ENCODE results near the gene MED31.

The MED31 gene

DNA sequence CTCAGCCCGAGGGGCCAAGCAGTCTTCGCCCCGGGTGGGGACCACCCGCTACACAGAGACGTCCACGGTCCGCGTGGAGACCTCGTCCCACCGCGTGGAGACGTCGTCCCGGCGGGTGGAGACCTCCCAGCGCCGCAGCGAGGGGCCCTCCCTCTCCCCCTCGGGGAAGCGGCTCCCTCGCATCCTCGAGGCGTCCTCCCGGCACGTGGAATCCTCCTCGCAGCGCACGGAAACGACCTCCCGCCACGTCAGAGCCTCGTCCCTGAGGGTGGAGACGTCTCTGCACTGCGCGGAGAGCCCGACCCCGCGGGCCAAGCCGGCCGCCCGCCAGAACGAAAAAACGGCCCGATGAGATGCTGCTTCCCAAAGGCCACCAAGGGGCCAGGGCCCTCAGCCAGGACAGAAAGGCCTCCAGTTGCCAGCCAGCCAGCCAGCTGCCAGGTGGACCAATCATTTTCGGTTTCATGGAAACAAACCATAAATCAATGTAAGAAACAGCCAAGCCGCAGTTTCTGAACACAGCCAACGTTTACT, 581 bp upstream of the MED31 start:
- DNase-seq: peak in 1 of 2 experiments; percentile 47

DNA sequence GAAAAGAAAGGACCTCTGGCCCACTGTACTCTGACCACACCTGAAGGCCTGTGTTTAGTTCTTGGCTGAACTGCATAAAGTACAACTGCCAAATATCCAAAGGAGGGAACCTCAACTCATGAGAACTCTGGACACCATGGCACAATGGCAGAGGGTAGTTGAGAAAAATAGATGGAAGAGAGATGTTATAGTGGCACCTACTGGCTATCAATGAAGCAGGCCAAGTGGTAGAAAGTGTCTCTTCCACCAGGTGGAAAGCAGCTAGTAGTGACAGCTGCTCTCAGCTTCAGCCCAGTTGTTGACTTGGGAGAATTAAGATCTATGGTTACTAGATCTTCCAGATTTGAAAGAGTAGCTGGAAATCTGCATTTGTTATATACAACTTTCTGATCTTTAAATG, 3.2 kb downstream of the MED31 start:
- no peak for DNase-seq

DNA sequence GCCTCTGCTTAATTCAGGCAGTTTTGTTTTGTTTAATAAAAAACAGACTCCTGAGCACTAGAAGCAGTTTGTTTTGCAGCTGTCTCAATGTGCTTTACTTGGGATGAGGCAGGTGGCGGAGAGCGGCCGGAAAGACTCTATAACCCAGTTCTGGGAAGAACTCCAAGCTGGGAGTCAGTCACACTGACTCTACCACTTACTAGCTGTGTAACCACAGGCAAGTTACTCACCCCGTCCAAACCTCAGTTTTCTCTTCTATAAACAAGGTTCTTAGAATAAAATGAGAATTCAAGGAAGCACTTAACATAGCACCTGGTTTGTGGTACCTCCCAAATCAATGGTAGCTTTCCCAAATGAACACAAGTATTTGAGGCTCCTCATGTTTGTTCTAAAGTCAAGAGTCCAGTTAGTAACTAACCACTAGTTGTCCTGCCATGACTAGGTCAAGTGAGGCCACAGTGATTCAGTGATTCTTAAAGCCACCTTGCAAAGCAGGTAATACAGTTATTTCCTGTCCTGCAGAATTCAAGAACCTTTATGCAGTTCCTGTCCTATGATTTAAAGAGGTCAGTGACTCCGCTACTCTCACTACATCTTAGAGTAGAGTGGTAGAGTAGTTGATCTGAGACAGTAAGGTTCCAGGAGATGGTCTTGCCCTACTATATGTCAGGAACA, 7.8 kb downstream of the MED31 start:
- DNase-seq: no peak

DNA sequence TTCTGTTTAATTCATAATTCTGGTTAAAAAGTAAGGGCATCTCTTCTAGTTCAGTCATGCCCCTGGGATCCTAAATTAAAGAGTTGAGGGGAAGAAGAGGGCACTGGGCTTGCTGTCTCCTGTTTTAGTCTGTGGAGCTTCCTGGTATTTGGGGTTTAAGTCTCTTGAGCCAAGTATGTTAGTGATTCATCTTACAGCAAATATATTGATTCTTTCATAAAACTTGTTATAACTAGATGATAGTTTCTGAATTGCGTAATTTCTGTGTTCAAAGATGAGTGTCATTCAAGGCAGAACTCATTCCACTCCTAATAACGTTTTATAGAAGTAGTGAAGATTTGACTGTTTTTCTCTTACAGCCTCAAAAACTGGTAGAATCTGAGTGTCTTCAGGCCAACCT, 8.8 kb downstream of the MED31 start:
- DNase-seq: no peak

DNA sequence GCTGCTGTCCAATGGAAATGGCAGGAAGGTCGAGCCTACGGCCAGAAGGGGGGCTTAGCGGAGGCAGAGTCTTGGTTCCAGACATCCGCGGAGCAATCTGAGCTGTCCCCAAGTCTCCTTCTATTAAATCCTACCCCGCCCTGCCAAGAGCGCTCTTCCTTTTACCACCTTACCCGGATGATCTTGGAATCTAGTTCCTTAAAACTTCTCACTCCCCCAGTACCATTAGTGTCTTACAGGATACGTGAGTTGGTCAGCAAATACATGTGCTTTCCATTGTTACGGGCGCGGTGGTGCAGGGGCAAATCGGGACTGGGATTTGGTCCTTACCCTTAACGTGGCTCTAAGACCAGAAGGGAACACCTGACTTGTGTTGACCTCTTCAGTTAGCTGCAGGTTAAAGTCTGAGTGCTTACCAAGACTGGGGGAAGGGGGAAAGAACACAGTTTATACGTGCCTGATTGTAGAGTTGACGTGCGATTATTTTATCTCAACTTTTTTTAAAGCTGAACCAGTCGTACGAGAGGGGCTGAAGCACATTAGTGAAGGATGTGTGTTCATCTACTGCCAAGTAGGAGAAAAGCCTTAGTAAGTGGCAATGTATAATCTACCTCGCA, 10.1 kb downstream of the MED31 start:
- no peak for DNase-seq

DNA sequence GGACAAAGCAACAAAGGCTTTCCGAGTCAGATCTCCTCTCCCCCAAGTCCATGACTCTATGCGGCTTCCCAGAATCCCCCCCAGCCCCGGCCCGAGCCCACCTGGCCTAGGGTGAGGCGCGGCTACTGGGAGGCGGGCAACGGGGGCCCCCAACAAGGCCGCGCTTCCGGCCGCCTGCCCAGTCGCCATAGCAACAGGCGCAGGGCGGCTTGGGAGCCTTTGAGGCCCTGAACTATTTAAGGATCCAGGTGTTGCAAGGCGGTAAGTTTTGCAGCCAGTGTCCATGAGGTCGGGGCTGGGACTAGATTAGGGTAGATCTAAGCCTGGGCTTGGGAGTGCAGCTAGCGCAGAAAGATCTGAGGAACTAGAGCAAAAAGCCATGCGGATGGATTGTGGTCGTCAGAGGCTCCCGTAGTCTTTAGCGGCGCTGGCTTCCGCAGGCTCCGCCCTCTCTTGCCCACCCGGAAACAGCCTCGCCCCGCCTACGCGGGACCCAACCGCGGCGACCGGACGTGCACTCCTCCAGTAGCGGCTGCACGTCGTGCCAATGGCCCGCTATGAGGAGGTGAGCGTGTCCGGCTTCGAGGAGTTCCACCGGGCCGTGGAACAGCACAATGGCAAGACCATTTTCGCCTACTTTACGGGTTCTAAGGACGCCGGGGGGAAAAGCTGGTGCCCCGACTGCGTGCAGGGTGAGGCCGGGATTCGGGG, 10.7 kb downstream of the MED31 start, which contains the start of the genes KIAA0753 and TXNDC17:
Gene KIAA0753, minus strand, starts transcription at position 176 of the 711 bp plus-strand sequence. CDS start 5,608 bp downstream, outside the sequence.
Gene TXNDC17, plus strand, starts transcription at position 525 of the 711 bp plus-strand sequence. Its CDS starts 23 bp downstream, at position 548.
- DNase-seq: peak; percentile 95 to 97

DNA sequence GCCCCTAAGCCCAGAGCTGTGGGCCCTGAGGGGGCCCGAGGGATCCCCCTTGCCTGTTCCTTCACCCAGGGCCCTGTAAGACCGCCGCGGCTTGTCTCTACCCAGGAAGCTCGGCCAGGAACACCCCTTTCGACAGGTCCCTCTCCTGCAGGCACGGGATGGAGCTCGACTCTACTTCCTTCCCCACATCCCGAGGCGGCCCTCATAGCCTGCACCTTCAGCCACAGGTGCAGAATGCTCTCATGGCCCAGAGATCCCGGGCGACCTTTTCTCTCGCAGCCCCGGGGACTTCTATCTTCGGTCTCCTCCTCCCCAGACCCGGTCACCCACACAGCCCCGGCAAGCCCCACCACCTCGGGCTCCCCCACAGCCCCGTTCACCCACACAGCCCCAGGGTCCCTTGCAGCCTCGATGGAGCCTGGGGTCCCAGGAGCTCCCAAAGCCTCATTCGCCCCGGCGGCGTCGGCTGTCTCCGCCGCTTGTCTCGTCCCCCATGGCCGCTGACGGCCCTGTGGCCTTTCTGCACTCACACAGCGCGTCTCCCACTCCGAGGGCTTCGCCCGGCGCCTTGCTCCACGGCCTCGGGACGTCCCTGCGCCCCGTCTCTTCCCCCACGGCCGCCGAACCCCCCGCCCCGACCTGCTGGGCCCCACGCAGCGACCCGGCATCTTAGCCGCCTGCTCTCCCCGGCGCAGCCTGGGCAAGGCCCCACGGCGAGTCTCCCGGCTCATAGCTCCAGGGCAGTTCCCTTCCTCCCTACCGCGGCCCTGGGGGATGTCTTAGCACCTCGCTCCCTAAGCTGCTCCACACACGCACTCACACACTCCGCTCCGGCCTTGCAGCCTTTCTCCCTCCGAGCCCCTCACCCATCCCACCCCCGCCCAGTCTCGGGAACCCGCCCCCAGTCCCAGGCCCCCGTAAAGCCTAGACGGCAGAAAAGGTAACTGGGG, 11.5 kb downstream of the MED31 start:
- DNase-seq: peak; percentile 39 to 51

DNA sequence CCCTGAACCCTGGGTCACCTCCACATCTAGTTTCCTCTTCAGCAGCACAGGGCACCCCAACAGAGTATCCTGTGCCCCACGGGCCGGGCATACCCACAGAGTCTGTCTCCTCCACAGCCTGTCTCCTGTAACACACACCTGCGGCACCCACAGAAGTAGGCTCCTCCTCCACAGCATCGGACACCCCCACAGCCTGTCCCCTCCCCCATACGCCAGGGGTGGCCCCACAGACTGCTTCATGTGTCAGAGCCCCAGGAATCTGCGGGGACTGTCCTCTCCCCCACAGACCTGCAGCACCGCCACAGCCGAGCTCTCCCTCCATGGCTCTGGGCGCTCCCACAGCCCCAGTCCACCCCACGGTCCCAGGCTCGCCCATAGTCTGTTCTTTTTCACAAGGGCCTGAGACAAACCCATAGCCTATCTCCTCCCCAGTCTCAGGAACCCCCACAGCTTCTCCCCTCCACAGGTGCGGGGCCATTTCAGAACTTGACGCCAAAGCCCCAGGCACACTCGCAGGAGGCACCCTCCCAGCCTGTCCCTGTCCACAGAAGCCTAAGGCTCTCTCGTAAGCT, 12.3 kb downstream of the MED31 start:
- DNase-seq: no peak

DNA sequence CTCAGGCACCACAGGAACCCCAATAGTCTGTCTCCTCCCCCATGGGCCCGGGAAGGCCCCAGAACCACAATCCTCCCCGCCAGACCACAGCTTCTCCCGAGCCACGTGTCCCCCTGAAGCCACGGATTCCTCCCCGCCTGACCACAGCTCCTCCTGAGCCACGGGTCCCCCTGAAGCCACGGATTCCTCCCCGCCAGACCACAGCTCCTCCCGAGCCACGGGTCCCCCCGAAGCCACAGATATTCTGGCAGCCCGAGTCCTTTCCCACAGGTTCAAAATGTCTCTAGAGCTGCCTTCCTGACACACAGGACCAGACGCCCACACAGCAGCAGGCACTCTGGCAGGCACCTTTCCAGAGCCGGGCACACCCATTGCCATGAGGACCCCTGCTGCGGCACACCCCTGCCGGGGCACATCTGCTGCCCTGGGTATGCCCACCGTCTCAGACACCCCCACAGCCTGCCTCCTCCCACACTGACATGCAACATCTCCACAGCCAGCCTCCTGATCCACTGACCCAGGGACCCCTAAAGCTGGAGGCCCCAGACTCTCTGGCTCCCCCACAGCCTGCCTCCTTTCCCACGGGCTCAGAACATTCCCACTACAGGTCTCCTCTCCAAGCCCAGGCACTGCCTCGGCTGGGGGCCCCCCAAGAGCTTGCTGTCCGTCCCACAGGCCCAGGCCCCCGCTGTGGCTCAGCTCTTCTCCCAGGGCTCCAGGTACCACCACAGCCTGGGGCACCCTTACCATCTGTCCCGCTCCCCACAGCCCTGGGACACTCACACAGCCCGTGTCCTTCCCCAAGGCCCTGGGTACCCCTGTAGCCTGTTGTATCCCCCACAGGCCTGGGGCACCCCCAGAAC, 13.1 kb downstream of the MED31 start:
- DNase-seq: no peak

DNA sequence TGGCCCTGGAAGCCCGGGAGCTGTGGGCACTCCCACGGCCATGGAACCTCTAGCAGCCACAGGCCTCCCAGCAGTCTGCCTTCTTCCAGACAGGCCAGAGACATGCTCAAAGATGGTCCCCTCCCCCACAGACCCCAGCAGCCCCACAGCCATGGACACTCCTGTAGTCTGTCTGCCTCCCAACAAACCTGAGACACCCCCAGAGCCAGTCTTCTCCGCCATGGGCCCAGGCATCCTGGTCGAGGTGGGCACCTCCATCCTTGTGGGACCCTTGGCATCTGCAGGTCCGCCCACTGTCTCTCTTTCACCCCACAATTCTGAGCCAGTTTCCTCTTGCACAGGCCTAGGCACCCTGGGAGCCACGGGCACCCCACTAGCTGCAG, 14.0 kb downstream of the MED31 start:
- DNase-seq: no peak

DNA sequence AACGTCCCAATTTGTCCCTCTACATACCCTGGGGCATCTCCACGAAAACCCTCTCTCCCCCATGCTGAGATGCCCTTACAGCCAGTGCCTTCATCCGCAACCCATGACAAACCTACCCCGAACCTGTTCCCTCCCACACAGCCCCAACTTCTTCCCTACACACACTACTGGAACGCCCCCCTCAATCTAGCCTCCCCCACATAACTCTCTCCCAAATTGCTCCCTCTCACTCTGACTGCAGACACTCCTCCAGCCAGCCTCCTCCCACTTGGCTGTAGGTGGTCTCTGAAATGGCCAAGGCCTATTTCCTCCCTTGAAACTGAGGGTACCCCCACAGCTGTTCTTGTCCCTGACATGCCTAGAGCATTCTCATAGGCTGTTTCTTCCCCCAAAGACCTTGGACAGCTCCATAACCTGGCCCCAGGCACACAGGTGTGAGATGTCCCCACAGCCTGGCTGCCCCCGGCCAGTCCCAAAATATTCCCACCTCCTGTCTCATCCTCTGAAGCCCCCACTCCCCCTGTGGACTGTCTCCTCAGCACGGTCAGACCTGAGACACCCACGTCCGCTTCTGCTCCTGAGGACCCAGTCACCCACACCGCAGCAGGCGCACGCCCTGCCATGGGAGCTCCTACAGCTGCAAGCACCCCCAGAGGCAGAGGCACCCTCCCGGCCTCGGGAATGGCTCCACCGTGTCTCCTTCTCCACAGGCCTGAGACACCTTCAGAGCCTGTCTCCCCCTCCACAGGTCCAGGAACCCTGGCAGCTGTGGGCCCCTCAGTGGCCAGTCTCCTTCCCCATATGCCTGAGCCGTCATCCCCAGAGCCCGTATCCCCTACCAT, 14.6 kb downstream of the MED31 start:
- DNase-seq: no peak

DNA sequence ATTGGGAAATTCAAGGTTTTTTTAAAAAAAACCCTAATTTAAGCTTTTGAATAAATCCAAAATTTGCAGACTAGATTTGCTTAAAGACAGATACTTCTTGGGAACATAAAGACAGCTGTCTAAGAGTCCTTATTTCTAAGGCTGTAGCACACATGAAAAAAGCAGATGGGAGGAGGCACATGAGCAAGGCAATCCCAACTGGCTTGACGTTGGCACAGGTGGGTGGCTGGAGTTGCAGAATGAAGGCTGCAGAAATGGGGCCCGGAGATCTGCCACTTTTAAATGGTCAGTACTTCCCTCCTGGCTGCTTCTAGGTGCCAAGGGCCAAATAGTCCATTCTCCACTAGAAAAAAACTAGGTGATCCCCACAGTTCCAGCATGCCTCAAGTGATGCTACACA, 15.3 kb downstream of the MED31 start:
- no peak for DNase-seq

DNA sequence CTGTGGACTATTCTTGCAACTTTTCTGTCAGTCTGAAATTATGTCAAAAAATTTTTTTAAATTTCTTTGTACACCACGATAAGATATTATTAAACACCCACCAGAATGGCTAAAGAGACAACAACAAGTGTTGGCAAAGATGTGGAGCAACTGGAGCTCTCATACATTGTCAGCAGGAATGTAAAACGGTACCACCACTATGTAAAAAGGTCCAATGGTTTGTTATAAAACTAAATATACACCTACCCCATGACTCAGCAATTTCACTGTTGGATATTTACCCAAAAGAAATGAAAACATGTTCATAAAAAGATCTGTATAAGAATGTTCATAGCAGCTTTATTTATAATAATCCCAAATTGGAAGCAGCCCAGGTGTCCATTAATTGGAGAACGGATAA, 18.1 kb downstream of the MED31 start:
- no peak for DNase-seq

DNA sequence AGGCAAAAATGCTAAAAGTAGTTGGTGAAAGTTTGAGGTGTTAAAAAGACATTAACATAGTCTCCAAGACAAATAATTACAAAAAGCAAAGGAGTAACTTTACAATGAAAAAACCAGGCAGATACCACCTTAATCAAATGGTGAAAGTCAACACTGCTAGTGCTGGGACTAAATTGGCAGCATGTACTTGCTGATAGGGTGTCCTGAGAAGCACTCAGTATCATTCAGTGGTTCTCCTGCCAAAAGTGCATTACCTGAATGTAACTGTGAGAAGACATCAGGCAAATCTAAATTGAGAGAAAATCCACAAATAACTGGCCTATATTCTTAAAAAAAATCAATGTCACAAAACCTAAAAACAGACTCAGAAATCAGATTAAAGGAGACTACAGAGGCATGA, 18.9 kb downstream of the MED31 start:
- no peak for DNase-seq

DNA sequence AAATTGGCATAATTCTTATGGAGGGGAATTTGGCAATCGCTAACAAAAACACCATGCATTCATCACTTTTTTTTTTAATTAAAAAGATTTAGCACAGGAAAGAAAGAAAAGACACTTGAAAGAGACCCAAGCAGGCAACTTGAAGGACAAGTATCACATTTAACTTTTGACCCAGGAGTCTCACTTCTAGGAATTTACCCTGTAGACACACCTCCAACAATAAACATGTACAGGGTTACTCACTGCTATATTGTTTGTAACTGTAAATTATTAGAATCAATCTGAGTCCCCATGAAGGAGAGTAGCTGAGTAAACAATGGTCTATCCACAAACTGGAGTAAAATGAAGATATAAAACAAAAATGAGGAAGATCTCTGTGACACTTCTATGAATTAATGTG, 21.0 kb downstream of the MED31 start:
- no peak for DNase-seq

DNA sequence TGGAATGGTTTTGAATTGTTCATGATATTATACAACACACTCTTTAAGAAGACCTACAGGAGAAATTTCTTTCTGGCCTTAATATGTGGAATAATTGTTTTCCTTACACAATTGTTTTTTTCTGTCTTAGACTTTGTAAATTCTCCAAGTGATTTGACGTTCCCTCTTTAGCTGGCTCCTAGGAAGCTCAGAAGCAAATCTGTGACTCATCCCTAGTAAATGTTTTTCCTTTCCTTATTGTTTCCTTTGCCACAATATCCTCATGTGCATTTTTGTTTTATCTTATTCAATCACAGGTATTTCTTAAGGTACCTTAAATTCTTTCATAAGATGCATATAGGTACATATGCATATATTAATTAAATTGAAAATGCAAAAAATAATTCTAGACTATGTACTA, 24.4 kb downstream of the MED31 start:
- DNase-seq: no peak

DNA sequence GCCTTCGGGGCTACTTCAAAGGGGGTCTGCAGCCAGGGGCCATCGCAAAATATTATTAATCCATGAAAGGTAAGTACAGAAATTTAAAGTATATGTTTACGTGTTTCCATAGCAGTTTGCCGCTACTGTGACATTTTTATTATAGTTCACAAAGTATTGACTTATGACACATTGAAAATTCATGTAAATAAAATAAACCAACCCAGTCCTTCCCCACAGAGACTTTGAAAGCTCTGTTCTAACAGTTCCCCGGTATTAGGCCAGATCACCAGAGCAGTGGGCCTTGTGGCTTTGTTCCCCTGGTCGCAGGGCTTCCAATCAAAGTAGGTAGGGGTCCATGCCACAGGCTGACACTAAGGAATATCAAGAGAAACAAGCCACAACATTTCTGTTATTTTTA, 24.8 kb downstream of the MED31 start:
- no peak for DNase-seq

DNA sequence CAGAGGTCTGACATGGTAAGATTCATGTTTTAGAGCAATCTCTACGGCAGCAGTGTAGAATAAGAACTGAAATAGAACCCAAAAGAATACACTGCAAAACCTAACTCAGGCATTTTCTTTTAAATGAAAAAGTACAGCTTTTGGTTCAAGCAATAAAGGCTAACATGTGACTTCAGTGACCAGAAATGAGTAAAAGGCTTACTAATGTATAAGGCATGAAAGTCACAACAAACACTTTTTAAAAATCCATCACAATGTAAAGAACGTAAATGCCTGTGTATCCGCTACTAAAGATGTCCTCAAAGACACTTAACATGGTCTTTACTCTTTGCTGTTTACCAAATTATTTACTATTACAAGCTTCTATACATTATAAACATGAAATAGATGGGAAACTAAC, 27.5 kb downstream of the MED31 start:
- no peak for DNase-seq

DNA sequence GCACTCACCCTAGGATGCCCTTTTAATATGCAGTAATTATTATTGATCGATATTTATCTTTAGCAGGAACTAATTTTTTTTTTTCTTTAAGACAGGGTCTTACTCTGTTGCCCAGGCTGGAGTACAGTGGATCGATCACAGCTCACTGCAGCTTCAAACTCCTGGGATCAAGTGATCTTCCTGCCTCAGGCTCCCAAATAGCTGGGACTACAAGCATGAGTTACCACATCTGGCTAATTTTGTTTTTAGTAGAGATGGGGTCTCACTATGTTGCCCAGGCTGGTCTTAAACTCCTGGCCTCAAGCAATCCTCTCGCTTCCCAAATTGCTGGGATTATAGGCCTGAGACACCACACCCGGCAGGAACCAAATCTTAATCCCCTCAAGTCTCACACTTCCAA, 40.2 kb downstream of the MED31 start:
- no peak for DNase-seq

DNA sequence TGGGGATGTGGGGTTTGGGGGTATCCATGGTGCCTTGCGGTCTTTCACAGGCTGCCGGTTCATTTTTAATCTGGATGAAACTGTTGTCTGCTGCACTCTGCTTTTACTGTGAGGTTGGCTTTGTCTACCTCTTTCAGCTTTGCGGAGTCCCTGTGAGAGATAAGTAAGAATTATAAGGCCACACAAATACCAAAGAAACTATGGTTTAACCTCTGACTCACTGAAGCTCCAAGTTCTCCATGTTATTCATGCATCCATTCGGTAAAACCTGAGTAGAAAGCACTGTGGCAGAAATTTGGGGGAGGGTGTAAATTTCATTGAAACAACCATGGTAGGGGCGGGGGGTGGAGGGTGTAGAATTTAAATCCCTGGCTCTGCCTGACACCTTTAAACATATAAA, 41.4 kb downstream of the MED31 start:
- no peak for DNase-seq

Data from activated CD4-positive, alpha-beta T cell treated with anti-CD3 and anti-CD28 coated beads, Interleukin-2, amount 50 U/mL, for 48 hours (primary cell).